Fibroblast of skin of back (primary cell): ENCODE measurements around the gene PSMD11.

ENCODE experiments used
- DNase-seq: peaks from one replicate; pipeline ENCODE4 v3.0.0-alpha.2; 2013

The PSMD11 gene

DNA sequence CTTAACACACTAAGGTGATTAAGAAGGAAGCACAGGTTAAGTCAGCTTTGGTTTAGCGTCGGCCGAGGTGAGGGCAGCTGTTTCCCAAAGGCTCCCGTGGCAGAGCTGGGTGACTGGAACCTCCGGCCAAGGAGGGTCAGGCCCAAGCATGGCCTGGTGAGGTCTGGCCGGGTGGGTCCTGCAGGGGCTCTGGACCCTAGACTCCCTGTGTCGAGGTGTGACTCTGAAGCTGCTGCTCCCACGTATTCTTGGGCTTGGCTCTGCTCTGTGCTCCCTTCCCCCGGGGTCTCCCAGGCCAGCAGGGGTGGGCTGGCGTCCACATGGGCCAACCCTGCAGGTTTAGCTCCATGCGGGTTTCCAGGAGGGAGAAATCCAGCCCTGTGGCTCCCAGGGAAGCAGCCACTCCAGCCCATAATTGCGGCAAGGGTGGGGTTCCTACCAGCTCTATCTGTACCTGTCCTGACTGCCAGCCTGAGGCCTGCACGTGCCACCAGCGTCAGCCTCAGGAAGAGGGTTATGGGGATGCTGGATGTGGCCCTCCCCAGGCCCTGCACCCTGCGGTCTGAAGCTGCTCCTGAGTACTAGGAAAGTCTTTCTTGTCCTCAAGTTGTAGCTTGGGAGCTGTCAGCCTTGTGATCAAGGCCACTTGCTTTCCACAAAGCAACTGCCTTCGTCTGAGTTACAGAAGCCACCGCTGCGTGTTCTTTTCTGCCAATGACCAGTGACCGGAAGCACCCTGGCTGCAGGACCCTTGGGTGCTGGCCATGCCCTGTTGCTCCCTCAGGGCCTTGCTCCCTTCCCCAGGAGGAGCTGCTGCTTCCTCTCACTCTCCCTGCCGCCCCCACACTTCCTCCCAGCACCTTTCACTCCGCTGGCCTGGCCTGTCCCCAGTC is 47.3 kb downstream of the PSMD11 start:
- DNase-seq: no peak

DNA sequence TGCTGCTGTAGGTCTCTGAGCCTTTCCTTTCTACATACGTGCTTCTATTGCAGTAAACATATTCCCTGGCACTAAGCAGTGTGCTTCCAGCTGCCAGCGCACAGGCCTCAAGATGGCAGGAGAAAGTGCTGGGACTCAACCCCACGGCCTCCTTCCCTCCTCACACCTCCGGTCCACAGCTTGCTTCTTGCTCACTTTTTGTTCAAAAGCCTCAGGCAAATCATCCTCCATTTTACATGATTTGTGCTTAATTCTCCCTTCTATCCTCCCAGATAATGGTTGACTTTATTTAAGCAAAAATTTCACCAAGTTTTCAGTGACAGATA is 47.9 kb downstream of the PSMD11 start:
- DNase-seq: no peak

- no peak for DNase-seq
These were observed 48.5 kb downstream of the PSMD11 start for GRCh38 chr17:32492648-32493289.

DNA sequence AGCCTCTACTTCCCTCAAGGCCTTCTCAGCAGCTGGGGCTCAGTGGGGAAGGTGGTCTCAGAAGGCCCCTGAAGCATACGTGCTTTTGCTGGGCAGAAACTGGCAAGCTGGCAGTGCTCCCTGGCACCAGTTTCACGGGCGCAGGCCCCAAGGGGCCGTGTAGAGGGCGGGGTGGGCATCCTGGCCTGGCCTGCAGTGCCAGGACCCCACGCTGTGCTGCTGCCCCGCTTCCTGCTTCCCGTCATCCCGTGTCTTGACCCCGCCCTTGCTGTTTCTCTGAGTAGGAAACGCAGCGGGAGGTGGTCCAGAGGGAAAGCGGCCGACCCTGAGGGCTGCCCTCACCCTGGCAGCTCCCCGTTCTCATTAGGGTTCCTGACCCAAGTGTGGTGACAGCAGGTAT is 49.3 kb downstream of the PSMD11 start:
- no peak for DNase-seq

- no peak for DNase-seq
These were observed 49.7 kb downstream of the PSMD11 start for GRCh38 chr17:32493976-32494513.

- no peak for DNase-seq
These were observed 50.5 kb downstream of the PSMD11 start for GRCh38 chr17:32494621-32495358.

DNA sequence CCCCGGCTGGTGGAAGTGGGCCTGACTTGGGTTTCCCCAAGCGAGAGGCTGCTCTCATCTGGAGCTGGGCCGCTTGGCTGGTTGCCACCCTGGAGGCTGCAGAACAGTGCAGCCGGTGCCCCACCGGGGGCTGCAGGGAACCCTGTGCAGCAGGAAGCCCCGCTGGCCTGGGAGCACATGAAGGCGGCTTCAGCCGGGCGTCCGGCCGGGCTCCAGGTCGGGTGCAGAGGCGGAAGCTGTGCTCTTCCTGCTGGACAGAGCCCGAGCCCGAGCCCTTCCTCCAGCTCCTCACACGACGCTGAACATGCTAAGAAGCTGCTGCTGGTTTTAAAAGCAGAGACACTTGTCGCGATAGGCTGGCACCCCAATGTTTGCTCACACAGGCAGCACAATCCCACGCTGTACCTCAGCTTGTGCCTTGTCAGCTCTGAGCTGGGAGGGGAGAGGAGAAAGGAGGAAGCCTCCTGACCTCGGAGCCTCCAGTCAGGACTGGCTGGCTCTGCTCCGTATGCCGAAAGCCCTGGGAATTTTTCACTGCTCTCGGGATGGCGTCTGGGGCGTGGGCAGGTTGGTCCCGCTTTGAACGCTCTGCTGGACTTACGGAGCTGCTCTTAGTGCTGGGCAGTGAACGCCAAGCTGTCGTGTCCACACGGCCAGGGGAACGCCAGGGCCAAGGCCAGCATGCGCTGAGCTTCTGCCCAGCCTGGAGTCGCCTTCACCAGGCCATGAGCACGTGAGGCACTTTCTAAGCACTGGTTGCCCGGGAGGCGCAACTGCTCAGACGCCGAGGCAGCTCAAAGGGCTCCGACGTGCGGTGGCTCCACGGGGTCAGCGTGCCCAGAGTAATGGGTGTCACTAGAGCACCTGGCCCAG is 51.3 kb downstream of the PSMD11 start:
- peak; percentile 59 for DNase-seq

- peak; percentile 97 for DNase-seq
These were observed 52.2 kb downstream of the PSMD11 start for GRCh38 chr17:32496395-32497073.

DNA sequence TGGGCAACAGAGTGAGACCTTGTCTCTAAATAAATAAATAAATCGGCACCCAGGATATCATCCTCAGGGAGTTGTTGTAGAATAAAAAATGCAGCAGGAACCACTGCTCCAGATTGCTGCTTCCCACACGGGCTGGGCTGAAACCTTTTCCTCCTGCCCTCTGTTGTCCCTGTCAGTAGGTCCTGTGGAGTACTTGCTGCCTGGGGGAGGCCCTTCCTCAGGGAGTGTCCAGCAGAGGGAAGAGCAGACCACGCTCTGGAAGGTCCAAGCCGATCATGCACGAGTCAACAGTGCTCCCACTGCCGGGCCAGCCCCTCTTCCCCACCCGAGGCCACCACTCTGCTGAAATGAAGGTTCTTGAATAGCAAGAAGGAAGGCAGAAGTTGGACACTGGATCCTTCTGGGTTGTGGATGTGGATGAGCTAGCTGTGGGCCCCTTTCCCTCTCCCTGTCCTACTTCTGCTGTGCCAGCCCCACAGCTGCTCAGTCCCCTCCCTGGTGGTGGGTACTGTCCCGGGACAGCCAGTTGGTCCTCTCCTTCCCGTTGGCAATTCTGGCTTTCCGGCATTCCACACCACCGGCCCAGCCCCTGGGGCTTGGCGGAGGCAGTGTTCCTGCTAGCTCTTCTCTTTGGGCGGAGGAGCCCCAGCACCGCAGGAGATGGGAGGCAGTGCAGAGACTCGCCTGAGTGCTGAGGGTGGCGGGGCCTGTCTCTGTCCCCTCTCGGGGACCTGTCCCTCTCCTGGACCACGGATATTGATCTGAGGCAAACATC is 53.3 kb downstream of the PSMD11 start:
- DNase-seq: peak; percentile 67

- no peak for DNase-seq
These were observed 54.1 kb downstream of the PSMD11 start for GRCh38 chr17:32498391-32498790.

DNA sequence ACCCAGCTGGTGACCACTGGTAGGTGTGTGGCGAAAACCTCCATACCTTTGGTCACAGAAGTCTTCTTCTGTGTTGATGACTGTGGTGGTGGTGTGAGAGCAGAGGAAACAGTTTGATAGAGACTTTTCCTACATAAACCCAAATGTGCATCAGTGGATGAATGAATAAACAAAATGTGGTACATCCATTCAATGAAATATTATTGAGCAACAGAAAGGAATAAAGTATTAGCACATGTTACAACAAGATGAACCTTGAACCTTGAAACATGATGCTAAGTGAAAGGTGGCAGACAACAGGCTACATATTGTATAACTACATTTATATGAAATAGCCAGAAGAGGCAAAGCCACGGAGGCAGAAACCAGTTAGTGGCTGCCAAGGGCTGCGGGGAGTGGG is 57.7 kb downstream of the PSMD11 start:
- DNase-seq: no peak

DNA sequence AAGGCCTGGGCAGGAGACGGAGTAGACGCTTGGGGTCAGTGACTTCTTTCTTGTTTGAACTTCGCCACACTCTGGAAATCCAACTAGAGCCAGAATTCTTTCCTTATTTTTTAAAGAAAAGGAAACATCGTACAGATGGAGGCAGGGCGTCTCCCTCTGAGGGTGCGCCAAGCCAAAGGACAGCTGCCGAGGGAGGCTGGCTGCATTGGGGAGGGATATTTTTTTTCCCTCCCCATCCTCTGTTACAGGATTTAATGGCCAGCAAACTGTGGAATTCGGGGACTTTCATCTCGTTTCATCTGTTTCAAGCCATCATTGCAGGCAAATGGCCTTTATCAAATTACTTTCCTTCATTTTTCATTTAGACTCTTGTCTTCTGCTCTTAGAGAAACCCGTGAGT is 58.4 kb downstream of the PSMD11 start:
- no peak for DNase-seq

DNA sequence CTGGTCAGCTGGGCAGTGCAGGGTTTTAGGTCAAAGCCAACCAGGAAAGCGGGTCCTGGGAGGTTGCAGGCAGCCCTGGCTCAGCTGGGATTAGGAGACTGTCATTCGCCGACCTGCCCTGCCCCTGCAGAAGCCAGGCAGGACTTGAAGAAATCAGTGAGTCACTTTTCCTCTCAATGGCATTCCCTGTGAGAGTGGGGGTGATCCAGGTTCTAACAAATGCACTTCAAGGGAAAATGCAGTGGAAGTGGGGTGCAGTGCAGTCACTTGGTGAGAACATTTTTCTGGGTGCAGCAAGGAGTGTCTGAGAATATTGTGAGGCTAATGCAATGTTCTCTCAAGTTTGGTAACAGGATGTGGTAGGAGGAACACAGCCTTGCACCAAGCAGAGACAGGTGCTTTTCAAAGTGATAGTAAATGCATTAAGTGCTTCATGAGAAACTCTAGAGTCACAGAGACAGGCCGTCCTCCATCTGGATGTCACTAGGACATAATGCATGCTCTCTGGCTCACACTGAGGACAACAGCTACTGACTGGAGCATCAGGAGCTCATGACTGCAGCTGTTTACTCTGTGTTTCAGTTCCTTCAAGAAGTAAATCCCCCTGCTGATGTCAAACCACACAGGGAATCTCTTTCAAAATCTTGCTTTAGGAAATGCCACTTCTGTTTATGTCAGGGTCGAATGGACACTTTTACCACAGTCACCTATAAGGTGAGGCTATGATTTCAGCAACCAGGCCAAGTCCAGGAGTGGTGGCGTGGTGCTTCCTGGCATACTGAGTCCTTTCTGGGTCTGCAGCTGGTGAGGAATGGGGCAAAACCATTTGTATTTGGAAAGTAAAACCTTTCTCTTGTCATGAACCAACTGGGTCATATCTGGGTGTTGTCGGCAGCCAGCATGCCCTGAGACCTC is 59.2 kb downstream of the PSMD11 start:
- DNase-seq: peak; percentile 59

GRCh38 chr17:32504166-32504990 is 60.1 kb downstream of the PSMD11 start:
- DNase-seq: peak; percentile 99

DNA sequence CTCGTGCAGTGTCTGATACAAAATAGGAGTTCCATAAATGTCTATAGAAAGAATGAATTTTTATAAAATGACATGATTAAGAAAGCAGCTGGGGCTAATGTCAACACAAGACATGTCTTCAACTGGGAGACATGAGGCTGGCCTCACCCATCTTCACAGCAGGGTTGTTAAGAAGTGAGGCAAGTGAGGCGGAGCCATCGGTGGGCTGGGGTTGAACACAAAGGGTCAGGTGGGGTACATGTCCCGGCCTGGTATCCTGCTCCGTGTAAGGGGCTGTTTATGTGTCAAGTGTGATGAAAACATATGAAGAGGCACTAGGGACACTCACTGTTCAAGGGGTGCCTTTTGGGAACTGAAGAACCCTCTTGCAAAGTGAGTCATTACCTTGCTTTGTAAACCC is 64.6 kb downstream of the PSMD11 start:
- peak; percentile 51 for DNase-seq

- no peak for DNase-seq
These were observed 66.2 kb downstream of the PSMD11 start for GRCh38 chr17:32510466-32510865.

DNA sequence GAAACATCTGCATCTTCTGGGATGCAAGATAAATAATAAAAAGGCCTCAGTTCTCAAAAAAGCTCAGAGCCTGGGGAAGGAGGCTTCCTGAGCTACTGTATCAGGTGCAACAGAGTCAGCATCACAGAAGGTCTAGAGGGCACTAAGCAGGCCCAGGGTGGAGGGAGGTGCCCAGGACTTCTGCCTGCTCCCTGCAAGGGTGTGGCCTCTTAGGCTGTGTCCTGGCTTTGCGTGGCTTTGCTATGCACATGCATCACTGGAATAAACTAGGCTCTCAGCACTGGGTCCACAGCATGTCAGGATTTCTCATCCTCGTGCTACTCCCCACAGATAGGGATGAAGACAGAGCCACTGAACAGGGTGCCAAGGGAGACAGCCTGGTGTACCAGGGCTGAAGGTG is 68.0 kb downstream of the PSMD11 start:
- no peak for DNase-seq

- DNase-seq: no peak
These were observed 69.3 kb downstream of the PSMD11 start for GRCh38 chr17:32513579-32513978.

- DNase-seq: no peak
These were observed 70.3 kb downstream of the PSMD11 start for GRCh38 chr17:32514606-32515005.
